Prostate gland (tissue), 2 donors: ENCODE measurements around the gene TEPSIN.

ENCODE experiments used
- POLR2A ChIP-seq: fragments of 450-650 bp; IDR thresholded peaks from one replicate; pipeline ENCODE4 v1.6.1; 2016; ENCODE audit warnings: antibody characterized with exemption, mild to moderate bottlenecking
- POLR2AphosphoS5 ChIP-seq: sonication (generic); formaldehyde crosslinking; IDR thresholded peaks from one replicate; pipeline ENCODE4 v1.6.1; 2017; ENCODE audit warnings: antibody characterized with exemption
- TF ChIP-seq, protein P1 (sequence below), 4 experiments: fragments of 200-600 bp in 2 of 4; fragments of 450-650 bp in 2 of 4; sonication (generic) in 2 of 4; IDR thresholded peaks; 1 replicate in 3 of 4; 2 replicates in 1 of 4; pipeline ENCODE4 v1.5.1; 2016 to 2019; ENCODE audit warnings: antibody characterized with exemption in 4 of 4, mild to moderate bottlenecking in 2 of 4, moderate library complexity in 2 of 4

DNA sequence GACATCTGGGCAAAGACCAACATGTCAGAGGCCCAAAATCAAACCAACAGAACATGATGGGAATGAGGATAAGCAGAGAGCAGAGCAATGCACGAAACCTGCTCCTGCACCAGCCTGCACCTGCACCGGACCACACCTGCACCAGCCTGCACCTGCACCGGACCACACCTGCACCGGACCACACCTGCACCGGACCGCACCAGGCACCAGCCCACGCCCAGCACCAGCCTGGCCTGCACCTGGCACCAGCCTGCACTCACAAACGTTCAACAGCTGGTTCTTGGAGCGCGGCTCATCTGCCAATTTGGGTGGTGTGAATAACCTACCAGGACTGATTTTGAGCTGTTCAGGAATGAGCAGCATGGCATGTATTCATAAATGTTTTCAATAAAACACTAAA is 34.3 kb downstream of the TEPSIN start:
- TF ChIP-seq, protein P1, sequence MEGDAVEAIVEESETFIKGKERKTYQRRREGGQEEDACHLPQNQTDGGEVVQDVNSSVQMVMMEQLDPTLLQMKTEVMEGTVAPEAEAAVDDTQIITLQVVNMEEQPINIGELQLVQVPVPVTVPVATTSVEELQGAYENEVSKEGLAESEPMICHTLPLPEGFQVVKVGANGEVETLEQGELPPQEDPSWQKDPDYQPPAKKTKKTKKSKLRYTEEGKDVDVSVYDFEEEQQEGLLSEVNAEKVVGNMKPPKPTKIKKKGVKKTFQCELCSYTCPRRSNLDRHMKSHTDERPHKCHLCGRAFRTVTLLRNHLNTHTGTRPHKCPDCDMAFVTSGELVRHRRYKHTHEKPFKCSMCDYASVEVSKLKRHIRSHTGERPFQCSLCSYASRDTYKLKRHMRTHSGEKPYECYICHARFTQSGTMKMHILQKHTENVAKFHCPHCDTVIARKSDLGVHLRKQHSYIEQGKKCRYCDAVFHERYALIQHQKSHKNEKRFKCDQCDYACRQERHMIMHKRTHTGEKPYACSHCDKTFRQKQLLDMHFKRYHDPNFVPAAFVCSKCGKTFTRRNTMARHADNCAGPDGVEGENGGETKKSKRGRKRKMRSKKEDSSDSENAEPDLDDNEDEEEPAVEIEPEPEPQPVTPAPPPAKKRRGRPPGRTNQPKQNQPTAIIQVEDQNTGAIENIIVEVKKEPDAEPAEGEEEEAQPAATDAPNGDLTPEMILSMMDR (IDR thresholded peaks at IDR 0.05): no peak
- TF ChIP-seq POLR2A: no peak
- no peak for TF ChIP-seq POLR2AphosphoS5
